SK-N-MC (cell line): ENCODE results near the gene SLC6A11.

Experiments used
- EZH2 ChIP-seq: fragments of 200-600 bp; sonication (generic); IDR thresholded peaks from one replicate; pipeline ENCODE4 v1.6.1; 2017; ENCODE audit warnings: antibody characterized with exemption
- FOXP2 ChIP-seq: optimal IDR thresholded peaks from 2 replicates; pipeline ENCODE3; 2011; ENCODE audit warnings: mild to moderate bottlenecking, moderate library complexity; ENCODE audit not compliant: insufficient read depth; ENCODE audit errors: extremely low read length, control extremely low read depth

- TF ChIP-seq EZH2 (no peak), FOXP2 (no peak)
Measured at GRCh38 chr3:10940106-10940505, 124.1 kb downstream of the SLC6A11 start.
